Measurements from ENCODE around the gene RPTOR.

The RPTOR gene

DNA sequence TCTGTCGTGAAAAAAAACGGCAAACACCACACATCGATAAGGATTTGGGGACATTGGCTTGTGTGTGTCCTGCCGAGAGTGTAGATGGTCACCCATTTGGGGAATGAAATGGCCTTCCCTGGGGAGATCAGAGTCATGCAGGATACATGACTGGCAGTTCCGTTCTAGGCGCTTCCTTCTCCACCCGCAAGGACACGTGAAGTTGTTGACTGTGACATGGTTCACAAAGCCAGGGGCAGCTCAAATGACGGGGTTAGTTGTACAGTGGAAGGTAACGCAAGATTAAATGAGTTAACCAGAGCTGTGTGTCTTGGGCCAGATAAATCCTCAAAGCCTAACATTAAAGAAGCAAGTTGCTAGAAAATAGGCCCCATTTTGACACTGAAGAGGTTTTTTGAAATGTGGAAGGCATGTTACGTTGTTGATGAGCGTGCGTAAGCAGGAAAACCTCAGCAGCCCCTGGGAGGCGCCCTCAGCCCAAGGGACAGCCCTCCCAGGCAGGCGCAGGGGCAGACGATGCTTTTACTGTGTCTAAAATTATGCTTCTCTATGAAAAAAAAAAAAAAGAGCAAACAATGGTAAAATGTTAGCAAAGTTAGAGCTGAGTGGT lies 411.1 kb downstream of the RPTOR start:
- DNase-seq (ENCODE audit: insufficient read length, low spot score) (no peak), FAIRE-seq (no peak)
- no peak for TF ChIP-seq POLR2A (IDR thresholded peaks at IDR 0.05; ENCODE audit: low read depth, low read length)

DNA sequence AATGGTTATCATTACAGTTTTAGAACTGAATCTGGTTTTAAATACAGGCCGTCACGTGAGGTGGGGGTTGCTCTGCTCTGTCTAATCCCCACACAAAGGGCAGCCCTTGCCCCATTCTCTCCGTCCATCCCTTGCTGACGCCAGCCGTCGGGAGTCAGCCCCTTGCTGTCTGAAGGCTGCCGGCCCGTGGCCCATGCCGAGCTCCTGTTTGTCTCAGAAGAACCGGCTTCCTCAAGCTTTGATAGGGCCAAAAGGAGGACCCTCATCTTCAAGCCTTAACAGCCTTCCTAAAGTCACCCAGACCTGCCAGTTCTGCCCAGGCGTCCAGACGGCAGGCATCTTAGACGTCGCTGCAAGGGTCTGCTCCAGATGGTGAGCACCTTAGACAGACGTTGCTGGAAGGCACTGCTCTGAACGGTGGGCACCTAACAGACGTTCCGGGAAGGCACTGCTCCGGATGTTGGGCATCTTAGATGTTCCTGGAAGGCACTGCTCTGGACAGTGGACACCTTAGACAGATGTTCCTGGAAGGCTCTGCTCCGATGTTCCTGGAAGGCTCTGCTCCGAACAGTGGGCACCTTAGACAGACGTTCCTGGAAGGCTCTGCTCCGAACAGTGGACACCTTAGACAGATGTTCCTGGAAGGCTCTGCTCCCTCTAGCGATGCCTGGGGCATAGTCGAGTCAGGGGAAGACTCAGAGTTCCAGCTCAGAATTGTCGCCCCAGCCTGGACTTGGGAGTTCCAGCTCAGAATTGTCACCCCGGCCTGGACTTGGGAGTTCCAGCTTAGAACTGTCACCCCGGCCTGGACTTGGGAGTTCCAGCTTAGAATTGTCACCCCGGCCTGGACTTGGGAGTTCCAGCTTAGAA lies 411.9 kb downstream of the RPTOR start:
- no peak for FAIRE-seq
- no peak for TF ChIP-seq POLR2A (IDR thresholded peaks at IDR 0.05; ENCODE audit: low read depth, low read length)
- DNase-seq (ENCODE audit: insufficient read length, low spot score), result no peak

DNA sequence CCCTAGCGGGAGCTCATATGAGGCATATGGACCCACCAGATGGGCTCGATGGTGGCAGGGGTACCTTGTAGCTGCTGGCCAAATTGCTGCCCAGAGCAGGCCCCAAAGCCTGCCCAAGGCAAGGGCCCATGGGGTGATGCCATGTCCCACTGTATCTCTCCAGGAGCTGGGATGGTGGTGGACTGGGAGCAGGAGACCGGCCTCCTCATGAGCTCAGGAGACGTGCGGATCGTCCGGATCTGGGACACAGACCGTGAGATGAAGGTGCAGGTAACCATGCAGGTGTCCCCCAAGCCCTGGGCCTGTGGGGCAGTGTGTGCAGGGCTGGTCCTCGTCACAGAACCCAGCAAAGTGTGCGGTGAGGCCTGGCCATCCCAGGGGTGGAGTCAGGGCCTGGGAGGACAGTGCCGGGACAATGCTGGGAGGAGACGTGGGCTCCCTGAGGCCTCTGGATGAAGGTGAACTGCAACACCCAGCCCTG lies 412.9 kb downstream of the RPTOR start:
- FAIRE-seq, result no peak
- DNase-seq (ENCODE audit: insufficient read length, low spot score), result no peak
- no peak for TF ChIP-seq POLR2A (IDR thresholded peaks at IDR 0.05; ENCODE audit: low read depth, low read length)

DNA sequence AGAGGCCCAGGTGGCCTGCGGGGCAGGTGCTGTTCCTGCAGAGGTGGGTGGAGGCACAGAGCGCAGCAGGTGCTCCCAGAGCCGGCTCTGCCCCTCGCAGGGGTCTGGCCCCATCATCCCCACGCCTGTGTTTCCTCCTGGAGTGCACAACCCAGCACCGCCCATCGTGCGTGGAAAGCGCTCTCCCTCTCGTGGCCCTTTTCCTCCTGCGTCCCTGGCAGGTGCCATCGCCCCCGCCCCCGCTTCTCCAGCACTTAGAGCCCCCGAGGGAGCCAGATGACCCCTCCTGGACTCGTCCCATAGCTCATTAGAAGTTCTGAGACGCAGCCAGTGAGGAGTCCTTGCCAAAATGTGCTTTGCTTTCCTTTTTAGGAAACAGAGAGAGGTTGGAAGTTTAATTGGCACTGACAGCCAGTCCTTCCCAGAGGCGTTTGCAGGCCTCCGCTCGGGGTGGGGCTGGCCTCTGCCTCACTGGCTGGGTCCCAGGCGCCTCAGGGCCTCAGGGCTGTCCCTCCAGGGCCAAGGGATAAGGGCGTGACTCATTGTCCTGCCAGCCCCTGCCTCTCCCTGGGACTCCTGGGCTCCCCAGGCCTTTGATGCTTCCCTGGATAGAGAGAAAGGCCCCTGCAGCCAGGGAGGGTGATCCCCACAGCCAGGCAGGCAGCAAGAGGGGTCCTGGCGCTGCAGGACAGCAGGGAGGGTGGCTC lies 414.8 kb downstream of the RPTOR start:
- no peak for TF ChIP-seq POLR2A (IDR thresholded peaks at IDR 0.05; ENCODE audit: low read depth, low read length)
- DNase-seq (ENCODE audit: insufficient read length, low spot score) (peak; percentile 92), FAIRE-seq (no peak)

DNA sequence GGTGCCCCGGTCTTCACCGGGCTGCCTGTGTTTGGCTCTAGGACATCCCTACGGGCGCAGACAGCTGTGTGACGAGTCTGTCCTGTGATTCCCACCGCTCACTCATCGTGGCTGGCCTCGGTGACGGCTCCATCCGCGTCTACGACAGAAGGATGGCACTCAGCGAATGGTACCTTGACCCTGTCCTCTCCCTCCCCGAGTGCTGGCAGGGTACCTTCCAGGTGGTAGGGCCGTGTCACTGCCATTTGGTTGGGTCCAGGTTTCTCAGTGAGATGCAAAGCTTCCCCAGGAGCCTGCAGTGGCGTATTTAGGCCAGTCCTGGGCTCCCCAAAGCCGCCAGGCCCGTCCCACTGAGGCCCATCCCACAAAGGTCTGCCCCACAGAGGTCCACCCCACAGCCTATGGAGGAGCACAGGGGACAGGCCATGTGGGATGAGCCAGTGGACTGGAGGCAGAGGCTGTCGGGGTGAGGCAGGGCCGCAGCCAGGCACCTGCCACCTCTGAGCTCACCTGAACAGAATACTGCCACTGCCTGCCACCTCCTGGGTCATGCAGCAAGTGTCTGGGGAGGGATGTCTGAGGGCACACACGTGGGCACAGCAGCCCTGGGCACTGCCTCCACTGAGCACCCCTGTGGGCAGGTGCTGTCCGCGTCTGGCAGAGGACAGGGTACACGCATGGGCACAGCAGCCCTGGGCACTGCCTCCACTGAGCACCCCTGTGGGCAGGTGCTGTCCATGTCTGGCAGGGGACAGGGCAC lies 415.6 kb downstream of the RPTOR start:
- FAIRE-seq, result no peak
- TF ChIP-seq POLR2A (IDR thresholded peaks at IDR 0.05; ENCODE audit: low read depth, low read length), result no peak
- no peak for DNase-seq (ENCODE audit: insufficient read length, low spot score)

DNA sequence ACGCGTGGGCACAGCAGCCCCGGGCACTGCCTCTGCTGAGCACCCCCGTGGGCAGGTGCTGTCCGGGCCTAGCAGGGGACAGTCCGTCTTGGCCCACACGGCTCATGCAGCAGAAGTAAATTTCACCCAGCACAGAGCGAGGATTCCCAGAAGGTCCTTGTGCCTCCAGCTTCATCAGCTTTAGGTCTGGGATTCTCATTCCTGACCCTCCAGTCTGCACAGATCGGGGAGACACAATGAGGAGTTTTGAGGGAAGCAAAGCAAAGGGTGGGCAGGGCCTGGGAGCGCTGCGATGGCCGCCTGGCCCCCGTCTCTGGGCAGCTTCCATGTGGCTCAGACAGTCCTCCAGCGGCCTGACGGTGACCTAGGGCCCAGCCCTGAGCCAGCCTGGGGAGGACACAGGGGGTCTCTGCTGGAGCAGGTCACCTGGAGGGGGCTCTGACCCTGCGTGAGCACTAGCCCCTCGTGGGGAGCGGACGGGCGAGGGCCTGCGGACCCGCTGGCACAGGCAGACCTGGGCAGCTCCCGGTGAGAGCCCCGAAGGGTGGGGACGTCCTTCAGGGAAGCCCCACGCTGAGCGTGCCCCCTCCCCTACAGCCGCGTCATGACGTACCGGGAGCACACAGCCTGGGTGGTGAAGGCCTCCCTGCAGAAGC lies 416.3 kb downstream of the RPTOR start:
- no peak for DNase-seq (ENCODE audit: insufficient read length, low spot score)
- no peak for FAIRE-seq
- no peak for TF ChIP-seq POLR2A (IDR thresholded peaks at IDR 0.05; ENCODE audit: low read depth, low read length)

DNA sequence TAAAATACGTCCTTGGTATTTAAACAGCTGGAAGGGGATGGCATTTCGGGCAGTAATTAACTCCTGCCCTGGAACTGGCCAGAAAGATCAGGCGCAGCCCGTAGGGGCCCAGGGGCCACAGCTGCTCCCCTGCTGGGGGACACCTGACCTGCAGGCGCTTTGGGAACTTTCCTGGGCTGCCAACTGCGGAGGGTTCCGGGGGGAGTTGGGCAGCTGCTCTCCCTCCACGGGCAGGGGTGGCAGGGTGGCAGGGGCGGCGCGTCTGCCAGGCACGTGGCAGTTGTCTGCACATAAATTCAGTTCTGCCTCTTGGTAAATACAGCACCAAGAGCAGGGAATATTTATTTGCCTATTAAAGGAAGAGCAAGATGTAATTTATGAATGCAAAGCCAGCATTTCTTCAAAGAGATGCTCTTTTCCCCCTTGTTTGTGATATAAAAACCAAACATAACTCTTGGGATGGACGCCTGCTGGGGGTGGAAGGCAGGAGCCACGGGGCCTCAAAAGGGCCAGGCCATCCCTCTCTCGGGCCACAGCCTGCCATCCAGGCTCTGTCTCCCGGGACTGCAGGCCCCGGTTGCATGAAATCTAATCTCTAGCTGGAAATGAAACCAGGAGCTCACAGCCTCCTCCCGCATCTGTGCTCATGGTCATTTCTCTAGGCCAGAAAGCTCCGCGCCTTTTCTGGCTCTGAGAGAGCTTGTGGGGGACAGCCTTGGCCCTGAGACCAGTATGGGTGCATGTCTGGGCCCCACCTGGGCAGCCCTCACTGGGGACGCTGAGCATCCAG lies 417.1 kb downstream of the RPTOR start:
- no peak for TF ChIP-seq POLR2A (IDR thresholded peaks at IDR 0.05; ENCODE audit: low read depth, low read length)
- DNase-seq (ENCODE audit: insufficient read length, low spot score) (no peak), FAIRE-seq (no peak)

DNA sequence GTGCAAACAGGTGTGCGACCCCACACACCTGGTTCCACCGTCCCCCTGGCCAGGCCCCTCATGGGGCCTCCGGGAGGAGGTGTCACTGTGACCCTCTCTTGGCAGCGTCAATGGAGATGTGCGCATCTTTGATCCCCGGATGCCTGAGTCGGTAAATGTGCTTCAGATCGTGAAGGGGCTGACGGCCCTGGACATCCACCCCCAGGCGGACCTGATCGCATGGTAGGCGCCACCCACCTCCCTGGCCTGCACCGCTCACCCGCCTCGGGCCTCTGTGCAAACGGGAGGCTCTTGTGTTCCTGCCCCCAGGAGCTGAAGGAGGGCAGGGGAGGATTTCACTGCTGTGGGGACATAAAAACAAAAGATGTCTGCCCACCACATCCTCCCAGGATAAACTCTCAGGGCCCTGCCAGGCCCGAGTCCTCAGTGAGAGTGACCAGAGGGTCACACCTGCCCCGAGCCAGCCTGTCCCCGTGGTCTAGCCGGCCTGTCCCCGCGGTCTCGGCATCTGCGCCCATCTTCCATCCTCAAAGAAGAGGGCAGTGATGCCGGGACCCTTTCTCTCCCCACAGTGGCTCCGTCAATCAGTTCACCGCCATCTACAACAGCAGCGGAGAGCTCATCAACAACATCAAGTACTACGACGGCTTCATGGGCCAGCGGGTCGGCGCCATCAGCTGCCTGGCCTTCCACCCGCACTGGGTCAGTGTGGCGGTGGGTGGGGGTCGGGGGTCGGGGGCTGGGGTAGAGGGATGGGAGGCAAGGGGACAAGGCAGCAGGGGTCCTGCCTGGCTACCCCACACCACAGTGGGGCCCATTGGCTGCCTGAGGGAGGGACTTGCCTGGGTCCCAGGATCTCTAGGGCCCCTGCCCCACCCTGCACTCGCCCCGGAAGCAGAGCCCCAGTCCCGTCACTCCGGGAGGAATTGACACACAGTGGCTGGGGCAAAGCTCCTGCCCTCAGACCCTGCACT lies 418.0 kb downstream of the RPTOR start:
- TF ChIP-seq POLR2A (IDR thresholded peaks at IDR 0.05; ENCODE audit: low read depth, low read length), result no peak
- no peak for FAIRE-seq

DNA sequence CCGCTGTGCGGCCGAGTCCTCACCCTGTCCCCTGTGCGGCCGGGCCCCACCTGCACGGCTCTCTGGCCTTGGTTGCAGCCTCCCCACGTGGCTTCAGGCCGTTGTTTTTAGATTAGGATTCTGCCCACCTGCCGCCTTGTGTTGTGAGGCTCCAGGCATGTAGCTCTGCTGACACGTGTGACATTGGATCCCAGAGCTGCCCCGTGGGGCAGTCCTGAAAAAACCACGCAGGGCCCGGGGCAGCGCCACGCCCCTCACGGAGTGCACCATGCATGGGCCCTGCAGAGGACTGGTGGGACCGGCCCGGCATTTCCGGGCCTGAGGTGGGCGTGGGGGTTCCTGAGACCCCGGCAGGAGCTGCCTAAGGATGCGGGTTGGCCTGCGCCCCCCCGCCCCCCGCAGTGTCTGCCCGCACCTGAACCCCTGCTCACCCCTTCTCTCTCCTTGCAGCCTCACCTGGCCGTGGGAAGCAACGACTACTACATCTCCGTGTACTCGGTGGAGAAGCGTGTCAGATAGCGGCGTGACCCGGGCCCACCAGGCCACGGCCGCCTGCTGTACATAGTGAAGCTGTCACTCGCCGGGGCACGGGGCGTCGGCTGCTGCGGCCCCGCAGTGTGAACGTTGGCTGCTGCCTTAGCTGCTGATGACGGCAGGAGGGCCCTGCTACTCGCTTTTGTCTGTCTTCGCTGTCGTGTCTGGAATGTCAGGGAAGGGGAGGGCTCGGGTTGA lies 419.3 kb downstream of the RPTOR start:
- FAIRE-seq, result no peak
- DNase-seq (ENCODE audit: insufficient read length, low spot score), result no peak
- TF ChIP-seq POLR2A (IDR thresholded peaks at IDR 0.05; ENCODE audit: low read depth, low read length), result no peak

More for the DNA sequence above, 418.0 kb downstream of the RPTOR start:
- DNase-seq (ENCODE audit: insufficient read length, low spot score), result no peak

DNA sequence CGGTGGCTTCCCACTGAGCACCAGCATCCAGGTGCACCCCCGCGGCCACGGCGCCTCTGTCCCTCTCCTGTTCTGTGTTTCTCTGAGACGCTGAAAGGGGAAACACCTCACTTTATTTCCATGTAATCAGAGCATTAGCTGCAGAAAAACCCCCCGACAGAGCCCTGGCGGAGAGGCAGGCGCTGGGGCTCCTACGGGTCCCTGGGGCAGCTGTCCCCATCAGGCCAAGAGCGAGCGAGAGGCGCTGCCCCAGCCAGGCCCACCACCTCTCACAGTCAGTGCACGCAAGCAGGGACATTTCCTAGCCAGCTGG lies 419.9 kb downstream of the RPTOR start:
- no peak for DNase-seq (ENCODE audit: insufficient read length, low spot score)
- TF ChIP-seq POLR2A (IDR thresholded peaks at IDR 0.05; ENCODE audit: low read depth, low read length), result no peak
- FAIRE-seq, result no peak
